Mucosa of rectum (tissue), 2 donors: Measurements from ENCODE around the gene CYS1.

Experiments used
- H3K27ac ChIP-seq, 2 donors: one replicate each; pipeline ENCODE4 v1.7.0; 2013; ENCODE audit warnings: inconsistent platforms in 2 of 2, low read depth in 2 of 2, low read length in 2 of 2
- H3K27me3 ChIP-seq, 2 donors: one replicate each; pipeline ENCODE4 v1.7.0; 2013; ENCODE audit warnings: low read length in 2 of 2; ENCODE audit not compliant: control insufficient read depth in 2 of 2, insufficient read depth in 2 of 2
- H3K36me3 ChIP-seq, 2 donors: one replicate each; pipeline ENCODE4 v1.7.0; 2013; ENCODE audit warnings: low read length in 2 of 2; ENCODE audit not compliant: control insufficient read depth in 2 of 2, insufficient read depth in 2 of 2
- H3K4me1 ChIP-seq, 2 donors: one replicate each; pipeline ENCODE4 v1.7.0; 2013; ENCODE audit warnings: low read length in 2 of 2, mild to moderate bottlenecking in 1 of 2; ENCODE audit not compliant: control insufficient read depth in 2 of 2, insufficient read depth in 2 of 2
- H3K4me3 ChIP-seq, 2 donors: one replicate each; pipeline ENCODE4 v1.7.0; 2013; ENCODE audit warnings: low read length in 2 of 2
- H3K9ac ChIP-seq, 2 donors: one replicate each; pipeline ENCODE4 v1.7.0; 2013; ENCODE audit warnings: low read length in 2 of 2, low read depth in 1 of 2, mild to moderate bottlenecking in 1 of 2
- H3K9me3 ChIP-seq, 2 donors: one replicate each; pipeline ENCODE4 v1.7.0; 2013; ENCODE audit warnings: low read length in 2 of 2; ENCODE audit not compliant: control insufficient read depth in 2 of 2
- donor health status: healthy.
- donor health status: Normal muscosa, but diverticular disease.

Gene CYS1

GRCh38 chr2:10026940-10027569, 53.2 kb downstream of the CYS1 start:
- Histone ChIP-seq H3K4me1 (peaks cover 13 to 14% of the 10 kb centered on the region in 2 donors), H3K9ac (no peak overlapping the region), H3K36me3 (no peaks in the 10 kb centered on the region), H3K27me3 (no peaks in the 10 kb centered on the region), H3K9me3 (no peaks in the 10 kb centered on the region), H3K27ac (no peak overlapping the region), H3K4me3 (no peak overlapping the region)

- peaks cover 0 to 1% of the 10 kb centered on the region in 2 donors for H3K27me3 ChIP-seq
- no peak overlapping the region for H3K27ac ChIP-seq
These were observed 57.1 kb downstream of the CYS1 start for GRCh38 chr2:10022966-10023662.

GRCh38 chr2:10022445-10022844, 57.8 kb downstream of the CYS1 start:
- Histone ChIP-seq H3K27ac (no peak overlapping the region), H3K9ac (no peak overlapping the region)

More at GRCh38 chr2:10022966-10023662, 57.1 kb downstream of the CYS1 start:
- Histone ChIP-seq H3K9ac (no peak overlapping the region), H3K9me3 (no peaks in the 10 kb centered on the region), H3K4me1 (no peaks in the 10 kb centered on the region), H3K4me3 (no peak overlapping the region), H3K36me3 (no peaks in the 10 kb centered on the region)

GRCh38 chr2:10022041-10022421, 58.2 kb downstream of the CYS1 start:
- Histone ChIP-seq H3K9me3 (no peaks in the 10 kb centered on the region), H3K4me3 (no peak overlapping the region), H3K27ac (no peak overlapping the region), H3K4me1 (no peaks in the 10 kb centered on the region), H3K36me3 (no peaks in the 10 kb centered on the region), H3K27me3 (peaks cover 0 to 1% of the 10 kb centered on the region in 2 donors), H3K9ac (no peak overlapping the region)

More at GRCh38 chr2:10022445-10022844, 57.8 kb downstream of the CYS1 start:
- no peaks in the 10 kb centered on the region for H3K36me3 ChIP-seq
- no peaks in the 10 kb centered on the region for H3K4me1 ChIP-seq
- no peak overlapping the region for H3K4me3 ChIP-seq
- H3K9me3 ChIP-seq: no peaks in the 10 kb centered on the region
- peaks cover 0 to 1% of the 10 kb centered on the region in 2 donors for H3K27me3 ChIP-seq

GRCh38 chr2:10019602-10020400, 60.4 kb downstream of the CYS1 start:
- Histone ChIP-seq H3K4me1 (no peaks in the 10 kb centered on the region), H3K9me3 (no peaks in the 10 kb centered on the region), H3K9ac (no peak overlapping the region), H3K27ac (no peak overlapping the region), H3K36me3 (no peaks in the 10 kb centered on the region), H3K27me3 (peaks cover 0 to 1% of the 10 kb centered on the region in 2 donors), H3K4me3 (no peak overlapping the region)

GRCh38 chr2:10019174-10019573, 61.0 kb downstream of the CYS1 start:
- Histone ChIP-seq H3K9ac (no peak overlapping the region), H3K27ac (no peak overlapping the region), H3K4me3 (no peak overlapping the region), H3K27me3 (peaks cover 0 to 1% of the 10 kb centered on the region in 2 donors), H3K36me3 (no peaks in the 10 kb centered on the region), H3K9me3 (no peaks in the 10 kb centered on the region), H3K4me1 (no peaks in the 10 kb centered on the region)

GRCh38 chr2:10017313-10017941, 62.8 kb downstream of the CYS1 start:
- Histone ChIP-seq H3K27me3 (peaks cover 0 to 1% of the 10 kb centered on the region in 2 donors), H3K4me3 (no peak overlapping the region), H3K9me3 (no peaks in the 10 kb centered on the region), H3K4me1 (no peaks in the 10 kb centered on the region), H3K27ac (no peak overlapping the region), H3K9ac (no peak overlapping the region), H3K36me3 (no peaks in the 10 kb centered on the region)

GRCh38 chr2:10016802-10017258, 63.4 kb downstream of the CYS1 start:
- Histone ChIP-seq H3K36me3 (no peaks in the 10 kb centered on the region), H3K9me3 (no peaks in the 10 kb centered on the region), H3K4me3 (no peak overlapping the region), H3K27ac (no peak overlapping the region), H3K4me1 (no peaks in the 10 kb centered on the region), H3K27me3 (peaks cover 0 to 1% of the 10 kb centered on the region in 2 donors), H3K9ac (no peak overlapping the region)

GRCh38 chr2:10016001-10016801, 64.0 kb downstream of the CYS1 start:
- H3K27me3 ChIP-seq: peaks cover 0 to 1% of the 10 kb centered on the region in 2 donors
- H3K4me1 ChIP-seq: no peaks in the 10 kb centered on the region
- H3K9ac ChIP-seq: no peak overlapping the region
- H3K4me3 ChIP-seq: no peak overlapping the region
- no peaks in the 10 kb centered on the region for H3K36me3 ChIP-seq
- no peaks in the 10 kb centered on the region for H3K9me3 ChIP-seq
- no peak overlapping the region for H3K27ac ChIP-seq
